ENCODE data around the gene ZNF786.
"Not testable (repeated sequence)": the region's sequence is repeated elsewhere in the genome, so short reads cannot be mapped to it uniquely, and the experiment has no call there.

Gene ZNF786

DNA sequence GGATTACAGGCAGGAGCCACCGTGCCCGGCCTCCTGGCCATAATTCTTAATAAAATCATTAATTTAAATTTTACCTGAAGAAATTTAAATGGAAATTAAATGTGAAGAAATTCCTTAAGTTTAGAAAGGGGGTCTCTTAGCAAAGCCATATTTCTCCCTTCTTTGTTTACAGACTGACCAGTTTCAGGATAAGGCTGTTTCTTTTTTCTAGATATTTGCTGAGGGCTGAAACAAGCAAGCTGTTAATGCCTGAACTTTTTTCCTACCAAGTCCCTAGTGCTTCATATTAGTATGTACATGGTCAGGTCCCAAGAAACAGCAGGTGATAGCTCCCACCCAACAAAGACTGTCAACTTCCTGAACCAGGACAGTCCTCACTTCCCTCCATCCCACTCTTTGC lies 44.1 kb downstream of the ZNF786 start:
- TF ChIP-seq CTCF (conservative IDR thresholded peaks at IDR 0.05), result no peak
- H3K27ac ChIP-seq, result no peak overlapping the region

GRCh38 chr7:149043936-149044335 lies 46.6 kb downstream of the ZNF786 start:
- no peak for TF ChIP-seq CTCF (conservative IDR thresholded peaks at IDR 0.05)

DNA sequence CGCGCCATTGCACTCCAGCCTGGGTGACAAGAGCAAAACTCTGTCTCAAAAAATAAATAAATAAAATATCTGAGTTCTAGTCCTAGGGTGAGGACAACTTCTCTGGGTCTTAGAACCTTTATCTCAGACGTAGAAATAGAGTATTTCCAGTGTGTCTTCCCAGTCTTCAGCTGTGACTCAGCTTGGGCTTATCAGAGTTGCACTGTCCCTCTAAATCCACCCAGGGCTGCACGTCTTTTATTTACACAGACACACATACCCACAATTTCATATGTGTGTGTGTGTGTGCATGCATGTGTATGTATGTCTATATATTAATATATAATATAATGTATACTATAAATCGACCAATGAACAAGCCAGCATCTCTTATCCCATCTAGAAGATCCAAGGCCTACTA lies 49.2 kb downstream of the ZNF786 start:
- no peak for TF ChIP-seq CTCF (conservative IDR thresholded peaks at IDR 0.05)
- H3K27ac ChIP-seq, result no peak overlapping the region

More at GRCh38 chr7:149043936-149044335, 46.6 kb downstream of the ZNF786 start:
- H3K27ac ChIP-seq, result no peak overlapping the region

DNA sequence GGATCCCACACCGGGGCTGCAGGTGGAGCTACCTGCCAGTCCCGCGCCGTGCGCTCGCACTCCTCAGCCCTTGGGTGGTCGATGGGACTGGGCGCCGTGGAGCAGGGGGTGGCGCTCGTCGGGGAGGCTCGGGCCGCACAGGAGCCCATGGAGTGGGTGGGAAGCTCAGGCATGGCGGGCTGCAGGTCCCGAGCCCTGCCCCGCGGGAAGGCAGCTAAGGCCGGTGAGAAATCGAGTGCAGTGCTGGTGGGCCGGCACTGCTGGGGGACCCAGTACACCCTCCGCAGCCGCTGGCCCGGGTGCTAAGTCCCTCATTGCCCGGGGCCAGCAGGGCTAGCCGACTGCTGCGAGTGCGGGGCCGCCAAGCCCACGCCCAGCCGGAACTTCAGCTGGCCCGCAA lies 51.9 kb downstream of the ZNF786 start:
- not testable (repeated sequence) for H3K27ac ChIP-seq

DNA sequence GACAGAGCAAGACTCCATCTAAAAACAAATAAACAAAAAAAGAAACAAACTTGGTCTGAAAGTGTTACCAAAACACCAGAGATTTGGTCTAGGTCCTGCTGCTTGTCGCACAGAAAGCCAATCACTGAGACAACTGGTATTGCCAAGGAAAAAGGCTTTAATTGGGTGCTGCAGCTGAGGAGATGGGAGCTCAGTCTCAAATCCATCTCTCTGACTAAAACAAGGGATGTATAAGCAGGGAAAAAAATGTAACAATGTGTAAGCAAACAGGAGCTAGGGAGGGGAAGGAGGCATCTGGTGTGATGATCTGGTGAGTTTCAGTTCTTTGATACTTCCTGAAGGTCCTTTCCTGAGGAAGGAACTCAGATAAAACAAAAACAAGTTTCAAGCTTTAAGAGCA lies 53.8 kb downstream of the ZNF786 start:
- H3K27ac ChIP-seq, result no peak overlapping the region
- TF ChIP-seq CTCF (conservative IDR thresholded peaks at IDR 0.05), result no peak

- TF ChIP-seq CTCF (conservative IDR thresholded peaks at IDR 0.05), result no peak
- H3K27ac ChIP-seq, result no peak overlapping the region
Observed at GRCh38 chr7:149031353-149031910, 59.1 kb downstream of the ZNF786 start.

GRCh38 chr7:149030439-149030838 lies 60.1 kb downstream of the ZNF786 start:
- not testable (repeated sequence) for H3K27ac ChIP-seq

DNA sequence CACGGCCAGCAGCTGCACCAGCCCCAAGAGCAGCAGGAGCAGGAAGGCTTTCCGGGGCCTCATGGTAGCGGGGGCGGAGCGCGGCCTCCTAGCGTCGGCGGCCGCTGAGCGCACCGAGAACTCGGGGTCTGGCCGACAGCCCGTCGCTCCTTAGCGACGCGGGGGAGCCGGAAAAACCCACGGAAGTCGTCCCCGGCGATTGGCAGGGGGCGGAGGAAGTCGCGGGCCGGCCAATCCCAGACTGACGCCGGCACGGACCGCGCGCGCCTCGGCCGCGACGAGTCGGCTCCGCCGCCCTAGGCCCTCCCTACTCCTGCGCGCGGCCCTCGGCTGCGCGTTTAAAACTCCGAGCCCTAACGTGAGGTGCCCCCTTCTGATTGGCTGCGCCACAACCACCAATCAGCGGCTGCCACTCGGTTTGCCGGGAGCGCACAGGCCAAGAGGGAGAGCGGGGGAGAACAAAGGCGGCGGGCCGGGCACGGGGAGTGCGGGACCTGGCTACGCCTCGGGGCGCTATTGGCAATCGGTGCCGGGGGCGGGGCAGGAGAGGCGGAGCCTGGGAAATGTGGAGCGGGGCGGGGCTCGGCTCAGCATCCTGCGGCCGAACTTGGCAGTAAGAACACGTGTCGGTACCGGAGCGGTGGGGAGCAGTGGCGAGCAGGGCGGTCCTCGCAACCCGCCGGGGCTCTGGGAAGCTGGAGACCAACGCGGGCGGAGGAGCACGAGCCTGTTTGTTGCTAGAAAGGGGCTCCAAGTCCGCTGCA lies 62.0 kb downstream of the ZNF786 start, which contains the start of gene PDIA4:
Gene PDIA4 (minus strand): TSS at position 160 of the 764 bp plus-strand sequence. CDS start 97 bp downstream, at position 63.
- H3K27ac ChIP-seq, result peak within 1 kb of the TSS; percentile 95
- TF ChIP-seq CTCF (conservative IDR thresholded peaks at IDR 0.05), result peak; percentile 25

Data from VCaP (cell line).